Ramos (cell line): ENCODE results near the gene RPUSD1.

ENCODE experiments used
- in situ Hi-C: fragments of 300-500 bp; cut with MboI; formaldehyde crosslinking; loops from one replicate; pipeline ENCODE4 v1.14.3; 2022; ENCODE audit warnings: low sequenced_read_pairs; ENCODE audit not compliant: unreplicated experiment

RPUSD1 gene

GRCh38 chr16:819336-820043 lies 31.3 kb upstream of the RPUSD1 start:
- in situ Hi-C loops = loop anchor here (10.0 kb wide), 1 partner anchor 245 kb away; no protein-coding TSS in a partner anchor

- in situ Hi-C loops = loop anchor here (10.0 kb wide), 1 partner anchor 246 kb away; no protein-coding TSS in a partner anchor
Observed at GRCh38 chr16:818592-818991, 30.4 kb upstream of the RPUSD1 start.

GRCh38 chr16:818132-818531 lies 30.0 kb upstream of the RPUSD1 start:
- in situ Hi-C loops = loop anchor here (10.0 kb wide), 1 partner anchor 247 kb away; no protein-coding TSS in a partner anchor

- in situ Hi-C loops = loop anchor here (10.0 kb wide), 1 partner anchor 248 kb away; no protein-coding TSS in a partner anchor
Observed at GRCh38 chr16:817001-817906, 29.1 kb upstream of the RPUSD1 start.

GRCh38 chr16:815861-816260 lies 27.7 kb upstream of the RPUSD1 start:
- in situ Hi-C loops = loop anchor here (10.0 kb wide), 1 partner anchor 249 kb away; no protein-coding TSS in a partner anchor

GRCh38 chr16:814974-815373 lies 26.8 kb upstream of the RPUSD1 start:
- in situ Hi-C loops = loop anchor here (10.0 kb wide), 1 partner anchor 250 kb away; no protein-coding TSS in a partner anchor

- in situ Hi-C loops = loop anchor here (10.0 kb wide), 1 partner anchor 251 kb away; no protein-coding TSS in a partner anchor
Observed at GRCh38 chr16:813916-814412, 25.8 kb upstream of the RPUSD1 start.

- in situ Hi-C loops = loop anchor here (10.0 kb wide), 1 partner anchor 251 kb away; no protein-coding TSS in a partner anchor
Observed at GRCh38 chr16:813204-813915, 25.2 kb upstream of the RPUSD1 start.

GRCh38 chr16:808085-808386 lies 19.9 kb upstream of the RPUSD1 start:
- in situ Hi-C loops = no loop called here

- in situ Hi-C loops = no loop called here
Observed at GRCh38 chr16:807347-808084, 19.3 kb upstream of the RPUSD1 start.

- in situ Hi-C loops = no loop called here
Observed at GRCh38 chr16:805474-805873, 17.3 kb upstream of the RPUSD1 start.

GRCh38 chr16:804193-805048 lies 16.2 kb upstream of the RPUSD1 start:
- in situ Hi-C loops = no loop called here

- in situ Hi-C loops = no loop called here
Observed at GRCh38 chr16:803754-804080, 15.5 kb upstream of the RPUSD1 start.

GRCh38 chr16:802914-803753 lies 15.0 kb upstream of the RPUSD1 start:
- in situ Hi-C loops = no loop called here

GRCh38 chr16:802461-802860 lies 14.3 kb upstream of the RPUSD1 start:
- in situ Hi-C loops = no loop called here

- in situ Hi-C loops = no loop called here
Observed at GRCh38 chr16:801584-802363, 13.6 kb upstream of the RPUSD1 start.

GRCh38 chr16:800834-801511 lies 12.8 kb upstream of the RPUSD1 start:
- in situ Hi-C loops = no loop called here
